MM.1S (cell line): ENCODE results near the gene SLC25A26.
"Not testable (repeated sequence)": the region's sequence is repeated elsewhere in the genome, so short reads cannot be mapped to it uniquely, and the experiment has no call there.

Experiments
- DNase-seq: peaks from one replicate; pipeline ENCODE4 v3.0.0-alpha.2; 2015
- H2AFZ ChIP-seq: fragments of 300-600 bp; sonication (generic); 2 replicates; pipeline ENCODE4 v1.6.0; 2016; ENCODE audit warnings: antibody characterized with exemption, low read length
- H3F3A ChIP-seq: fragments of 300-600 bp; sonication (generic); 2 replicates; pipeline ENCODE4 v1.6.1; 2016; ENCODE audit warnings: mild to moderate bottlenecking, antibody characterized with exemption, low read length, moderate library complexity, mixed read lengths; ENCODE audit not compliant: insufficient read depth
- H3K27ac ChIP-seq: fragments of 300-600 bp; sonication (generic); 2 replicates; pipeline ENCODE4 v1.5.1; 2016; ENCODE audit warnings: mild to moderate bottlenecking, low read length
- H3K27me3 ChIP-seq: fragments of 300-600 bp; sonication (generic); replicated peaks from 2 replicates; pipeline ENCODE4 v1.6.0; 2016; ENCODE audit warnings: low read length; ENCODE audit not compliant: insufficient read depth
- H3K36me3 ChIP-seq: fragments of 300-600 bp; sonication (generic); replicated peaks from 2 replicates; pipeline ENCODE4 v1.6.1; 2016; ENCODE audit warnings: mild to moderate bottlenecking, low read length, mixed read lengths; ENCODE audit not compliant: insufficient read depth
- H3K4me1 ChIP-seq: fragments of 300-600 bp; sonication (generic); 2 replicates; pipeline ENCODE4 v1.6.1; 2016; ENCODE audit warnings: low read length, mixed read lengths
- H3K4me2 ChIP-seq: fragments of 300-600 bp; sonication (generic); 2 replicates; pipeline ENCODE4 v1.6.0; 2016; ENCODE audit warnings: low read depth, low read length
- H3K4me3 ChIP-seq: fragments of 300-600 bp; sonication (generic); 2 replicates; pipeline ENCODE4 v1.5.1; 2016; ENCODE audit warnings: low read length, mixed read lengths
- H3K79me2 ChIP-seq: fragments of 300-600 bp; sonication (generic); 2 replicates; pipeline ENCODE4 v1.6.1; 2016; ENCODE audit warnings: mixed run types, low read length, mixed read lengths
- H3K9ac ChIP-seq: fragments of 300-600 bp; sonication (generic); 2 replicates; pipeline ENCODE4 v1.6.1; 2016; ENCODE audit warnings: low read length, mixed read lengths
- H3K9me2 ChIP-seq: fragments of 300-600 bp; sonication (generic); replicated peaks from 2 replicates; pipeline ENCODE4 v1.6.1; 2016; ENCODE audit warnings: mild to moderate bottlenecking, low read length, mixed read lengths; ENCODE audit not compliant: insufficient read depth
- H3K9me3 ChIP-seq: fragments of 300-600 bp; sonication (generic); replicated peaks from 2 replicates; pipeline ENCODE4 v1.6.1; 2016; ENCODE audit warnings: mild to moderate bottlenecking, low read length, mixed read lengths; ENCODE audit not compliant: insufficient read depth
- H4K20me1 ChIP-seq: fragments of 300-600 bp; sonication (generic); 2 replicates; pipeline ENCODE4 v1.6.1; 2016; ENCODE audit warnings: mild to moderate bottlenecking, low read length, moderate library complexity, mixed read lengths; ENCODE audit not compliant: insufficient read depth
- CTCF ChIP-seq: fragments of 300-600 bp; sonication (generic); IDR thresholded peaks from 2 replicates; pipeline ENCODE4 v1.5.1; 2016; ENCODE audit warnings: antibody characterized with exemption, low read length, mixed read lengths
- EZH2 ChIP-seq: fragments of 300-600 bp; sonication (generic); optimal IDR thresholded peaks from 2 replicates; pipeline ENCODE3; 2017; ENCODE audit warnings: low read depth, mild to moderate bottlenecking, antibody characterized with exemption, low read length, mixed read lengths
- EZH2phosphoT487 ChIP-seq: fragments of 300-600 bp; sonication (generic); IDR thresholded peaks from 2 replicates; pipeline ENCODE4 v1.6.1; 2018; ENCODE audit warnings: antibody characterized with exemption, low read length

The SLC25A26 gene

GRCh38 chr3:66224220-66224619 lies 3.4 kb downstream of the SLC25A26 start:
- Histone ChIP-seq H3K27ac (no peak overlapping the region), H4K20me1 (no peaks in the 10 kb centered on the region), H3F3A (peaks cover 8% of the 10 kb centered on the region; the same call in 1 of the 2 replicates), H2AFZ (no peak overlapping the region), H3K9me2 (no peaks in the 10 kb centered on the region), H3K4me3 (no peak overlapping the region), H3K4me2 (no peak overlapping the region), H3K27me3 (no peaks in the 10 kb centered on the region), H3K36me3 (no peaks in the 10 kb centered on the region), H3K9ac (no peak overlapping the region), H3K9me3 (no peaks in the 10 kb centered on the region), H3K79me2 (peaks cover 11% of the 10 kb centered on the region; the same call in 1 of the 2 replicates), H3K4me1 (0 out of 2 replicates have a peak, but pooled peaks cover 6% of the 10 kb centered on the region)
- TF ChIP-seq EZH2phosphoT487 (no peak), CTCF (no peak), EZH2 (no peak)
- DNase-seq: no peak

GRCh38 chr3:66226093-66226492 lies 5.3 kb downstream of the SLC25A26 start:
- not testable (repeated sequence) for H3K36me3 ChIP-seq, H3K27ac ChIP-seq, DNase-seq, H3K9ac ChIP-seq, H3K27me3 ChIP-seq, H3K4me2 ChIP-seq, H2AFZ ChIP-seq, H3K4me3 ChIP-seq, H3K9me3 ChIP-seq, H3K4me1 ChIP-seq, H3K9me2 ChIP-seq, H3F3A ChIP-seq, H4K20me1 ChIP-seq
- H3K79me2 ChIP-seq: peaks cover 13% of the 10 kb centered on the region; the same call in 1 of the 2 replicates

- no peak overlapping the region for H3K27ac ChIP-seq
- no peak for DNase-seq
- no peaks in the 10 kb centered on the region for H3K9me2 ChIP-seq
- H3K79me2 ChIP-seq: peaks cover 7% of the 10 kb centered on the region; the same call in 1 of the 2 replicates
- H2AFZ ChIP-seq: no peak overlapping the region
- no peak for TF ChIP-seq EZH2
- H3K4me1 ChIP-seq: no peaks in the 10 kb centered on the region
- no peaks in the 10 kb centered on the region for H4K20me1 ChIP-seq
- H3K4me3 ChIP-seq: no peak overlapping the region
- no peaks in the 10 kb centered on the region for H3F3A ChIP-seq
- H3K9ac ChIP-seq: no peak overlapping the region
- no peaks in the 10 kb centered on the region for H3K36me3 ChIP-seq
- H3K9me3 ChIP-seq: no peaks in the 10 kb centered on the region
- no peak overlapping the region for H3K4me2 ChIP-seq
- H3K27me3 ChIP-seq: no peaks in the 10 kb centered on the region
Measured at GRCh38 chr3:66227051-66227450, 6.2 kb downstream of the SLC25A26 start.

- H3K4me2 ChIP-seq: no peak overlapping the region
- peaks cover 6% of the 10 kb centered on the region; the same call in 1 of the 2 replicates for H3K79me2 ChIP-seq
Measured at GRCh38 chr3:66227915-66228314, 7.1 kb downstream of the SLC25A26 start.

More at GRCh38 chr3:66227915-66228314, 7.1 kb downstream of the SLC25A26 start:
- no peaks in the 10 kb centered on the region for H3K9me3 ChIP-seq
- H3K4me3 ChIP-seq: no peak overlapping the region
- H3K4me1 ChIP-seq: no peaks in the 10 kb centered on the region
- H3K9ac ChIP-seq: no peak overlapping the region
- no peaks in the 10 kb centered on the region for H3F3A ChIP-seq
- no peak for TF ChIP-seq CTCF
- no peaks in the 10 kb centered on the region for H3K9me2 ChIP-seq
- no peak overlapping the region for H3K27ac ChIP-seq
- DNase-seq: no peak
- H3K27me3 ChIP-seq: no peaks in the 10 kb centered on the region
- H2AFZ ChIP-seq: no peak overlapping the region
- H4K20me1 ChIP-seq: no peaks in the 10 kb centered on the region
- H3K36me3 ChIP-seq: no peaks in the 10 kb centered on the region
